ENCODE measurements around the gene AMELX. TPM values are rescaled to one million over a fixed set of nuclear protein-coding genes. Genes with fewer than 3 reads are reported as not detected.

The AMELX gene
- total RNA-seq, 8 experiments from 2014 or later: not detected

DNA sequence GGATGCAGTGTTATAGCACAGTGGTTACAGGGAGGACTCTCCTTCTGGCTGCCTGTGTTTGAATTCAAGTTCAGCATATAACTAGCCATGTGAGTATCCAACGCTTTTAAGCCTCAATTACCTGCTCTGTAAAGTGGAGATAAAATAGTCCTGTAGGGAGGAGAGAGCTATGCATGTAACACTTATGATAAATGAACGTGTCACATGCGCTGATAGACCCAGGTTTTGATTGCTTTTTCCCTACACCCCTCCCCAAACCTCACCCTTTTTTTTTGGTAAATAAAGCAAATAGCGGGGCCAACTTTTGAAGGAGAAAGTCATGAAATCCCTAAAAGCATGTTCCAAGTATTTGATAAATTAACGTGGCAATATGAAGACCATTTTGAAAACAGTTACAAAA is 20.4 kb upstream of the AMELX start:
- in situ Hi-C loops (cut with MboI; ENCODE audit: low pct_unique_long_range_greater_than_20kb in 2 of 9, low sequenced_read_pairs in 9 of 9, unreplicated experiment in 9 of 9): no loop called here
- 40 to 100% (median 76%) methylated on average over 1 to 5 of the region's 5 CpGs; no CpG with 5 or more reads in 2 of the 10 experiments for WGBS, 10 experiments
- H3K4me3 ChIP-seq: no peak overlapping the region
- no peaks in the 10 kb centered on the region for H3K4me1 ChIP-seq (replicated peaks in 1 of 2)
- ATAC-seq (replicated peaks in 6 of 8): no peak
- no peak overlapping the region for H3K27ac ChIP-seq

DNA sequence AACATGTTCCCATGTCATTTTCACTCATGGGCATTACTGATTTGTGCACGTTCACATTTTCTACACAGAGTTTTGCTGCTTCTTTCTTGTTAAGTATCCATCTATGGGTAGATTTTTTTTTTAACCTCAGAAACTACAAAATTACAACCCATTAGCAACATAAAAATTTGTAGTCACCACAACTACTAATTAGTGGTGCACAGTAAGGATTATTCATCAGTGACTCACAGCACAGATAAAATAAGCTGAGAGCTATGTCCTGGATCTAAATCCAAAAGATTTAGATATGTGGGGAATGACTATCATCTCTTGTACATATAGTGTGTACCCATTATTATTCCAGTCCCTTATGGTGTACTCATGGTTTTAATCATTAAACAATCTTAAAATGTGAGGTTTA is 19.7 kb upstream of the AMELX start:
- WGBS, 10 experiments: 17 to 100% (median 67%) methylated on average over 1 of the region's 1 CpG; no CpG with 5 or more reads in 5 of the 10 experiments

DNA sequence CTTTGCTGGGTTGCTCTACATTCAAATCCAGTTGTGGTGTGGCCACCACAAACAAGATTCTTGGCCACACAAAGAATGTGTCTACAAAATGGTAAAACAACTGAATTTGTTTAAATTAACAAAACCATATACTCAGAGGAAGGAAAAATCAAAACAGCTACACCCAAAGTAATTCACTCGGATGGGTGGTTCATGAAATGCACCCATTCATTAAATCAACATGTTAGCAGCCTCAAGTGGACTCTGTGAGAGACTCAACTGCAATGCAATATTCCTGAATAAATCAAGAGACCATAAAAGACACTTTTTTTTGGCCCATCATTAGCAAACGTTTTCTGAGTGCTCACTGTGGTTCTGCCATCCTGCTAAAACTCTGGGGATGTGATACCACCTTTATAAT is 11.2 kb upstream of the AMELX start:
- Histone ChIP-seq H3K4me3 (no peak overlapping the region), H3K27ac (no peak overlapping the region), H3K4me1 (replicated peaks in 1 of 2) (no peaks in the 10 kb centered on the region)
- ATAC-seq (replicated peaks in 6 of 8): peak in 3 of 8 experiments; percentile 58 to 96 (median 77)
- in situ Hi-C loops (cut with MboI; ENCODE audit: low pct_unique_long_range_greater_than_20kb in 2 of 9, low sequenced_read_pairs in 9 of 9, unreplicated experiment in 9 of 9): no loop called here
- 0 to 100% (median 21%) methylated on average over 1 to 2 of the region's 2 CpGs; no CpG with 5 or more reads in 4 of the 10 experiments for WGBS, 10 experiments

More for the DNA sequence above, 19.7 kb upstream of the AMELX start:
- in situ Hi-C loops (cut with MboI; ENCODE audit: low pct_unique_long_range_greater_than_20kb in 2 of 9, low sequenced_read_pairs in 9 of 9, unreplicated experiment in 9 of 9): no loop called here
- no peak overlapping the region for H3K27ac ChIP-seq
- H3K4me3 ChIP-seq: no peak overlapping the region
- no peaks in the 10 kb centered on the region for H3K4me1 ChIP-seq (replicated peaks in 1 of 2)
- ATAC-seq (replicated peaks in 6 of 8): no peak

DNA sequence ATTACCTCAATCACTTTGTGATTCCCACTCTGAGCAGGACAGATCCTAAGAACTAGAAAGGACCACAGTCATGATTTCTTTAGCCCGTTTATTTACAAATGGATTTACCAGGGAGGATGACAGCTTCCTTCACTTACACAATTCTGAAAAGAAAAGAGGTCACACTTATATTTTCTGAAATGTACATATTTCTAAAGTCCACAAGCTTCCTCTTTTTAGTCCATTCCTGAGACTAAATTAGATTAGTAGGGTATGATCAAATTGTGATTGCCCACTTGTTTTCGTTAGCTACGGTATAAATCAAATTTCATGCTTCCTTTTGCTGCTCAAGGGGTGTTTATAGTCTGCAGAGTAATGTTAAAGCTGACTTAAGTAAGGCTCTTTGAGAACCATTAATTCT is 7.6 kb upstream of the AMELX start:
- Histone ChIP-seq H3K27ac (no peak overlapping the region), H3K4me3 (no peak overlapping the region), H3K4me1 (replicated peaks in 1 of 2) (no peaks in the 10 kb centered on the region)
- in situ Hi-C loops (cut with MboI; ENCODE audit: low pct_unique_long_range_greater_than_20kb in 2 of 9, low sequenced_read_pairs in 9 of 9, unreplicated experiment in 9 of 9): no loop called here
- no peak for ATAC-seq (replicated peaks in 6 of 8)
- WGBS, 10 experiments: 36 to 100% (median 80%) methylated on average over 1 to 3 of the region's 3 CpGs; no CpG with 5 or more reads in 5 of the 10 experiments

GRCh38 chrX:11287505-11287904 is 5.7 kb upstream of the AMELX start:
- Histone ChIP-seq H3K4me3 (no peak overlapping the region), H3K27ac (no peak overlapping the region), H3K4me1 (replicated peaks in 1 of 2) (no peaks in the 10 kb centered on the region)
- peak in 2 of 8 experiments; percentile 34 to 36 for ATAC-seq (replicated peaks in 6 of 8)
- WGBS, 10 experiments: no CpG with 5 or more reads among the region's 1 CpG
- in situ Hi-C loops (cut with MboI; ENCODE audit: low pct_unique_long_range_greater_than_20kb in 2 of 9, low sequenced_read_pairs in 9 of 9, unreplicated experiment in 9 of 9): no loop called here

GRCh38 chrX:11290416-11291102 is 2.7 kb upstream of the AMELX start:
- Histone ChIP-seq H3K4me1 (replicated peaks in 1 of 2) (no peaks in the 10 kb centered on the region), H3K4me3 (no peak overlapping the region), H3K27ac (no peak overlapping the region)
- 20 to 100% (median 80%) methylated on average over 1 to 8 of the region's 8 CpGs; no CpG with 5 or more reads in 3 of the 10 experiments for WGBS, 10 experiments
- in situ Hi-C loops (cut with MboI; ENCODE audit: low pct_unique_long_range_greater_than_20kb in 2 of 9, low sequenced_read_pairs in 9 of 9, unreplicated experiment in 9 of 9): no loop called here
- ATAC-seq (replicated peaks in 6 of 8): no peak

DNA sequence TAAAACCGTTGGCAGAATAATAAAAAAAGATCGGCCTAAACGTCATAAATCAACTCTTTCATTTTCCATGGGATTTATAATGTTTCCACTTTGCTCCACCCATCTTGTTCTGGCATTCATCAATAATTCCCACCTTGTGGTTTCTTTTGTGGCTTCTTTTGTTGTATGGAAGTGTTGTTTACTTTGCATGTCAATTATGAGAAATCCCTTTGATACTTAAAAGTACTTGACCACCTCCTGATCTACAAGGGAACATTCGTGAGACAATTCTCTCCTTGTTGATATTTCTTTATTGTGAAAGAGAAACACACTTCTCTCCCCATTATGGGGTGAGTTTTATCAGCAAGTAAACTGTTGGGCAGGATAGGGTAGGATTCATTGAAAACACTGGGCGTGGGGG is 2.8 kb downstream of the AMELX start:
- Histone ChIP-seq H3K27ac (no peak overlapping the region), H3K4me1 (replicated peaks in 1 of 2) (no peaks in the 10 kb centered on the region), H3K4me3 (no peak overlapping the region)
- 0 to 80% (median 20%) methylated on average over 1 to 5 of the region's 5 CpGs; no CpG with 5 or more reads in 4 of the 10 experiments for WGBS, 10 experiments
- in situ Hi-C loops (cut with MboI; ENCODE audit: low pct_unique_long_range_greater_than_20kb in 2 of 9, low sequenced_read_pairs in 9 of 9, unreplicated experiment in 9 of 9): no loop called here
- ATAC-seq (replicated peaks in 6 of 8): no peak

GRCh38 chrX:11298600-11298999 is 5.4 kb downstream of the AMELX start:
- WGBS, 10 experiments: 65% methylated on average over 4 of the region's 9 CpGs; no CpG with 5 or more reads in 9 of the 10 experiments
- ATAC-seq (replicated peaks in 6 of 8): no peak
- in situ Hi-C loops (cut with MboI; ENCODE audit: low pct_unique_long_range_greater_than_20kb in 2 of 9, low sequenced_read_pairs in 9 of 9, unreplicated experiment in 9 of 9): no loop called here

DNA sequence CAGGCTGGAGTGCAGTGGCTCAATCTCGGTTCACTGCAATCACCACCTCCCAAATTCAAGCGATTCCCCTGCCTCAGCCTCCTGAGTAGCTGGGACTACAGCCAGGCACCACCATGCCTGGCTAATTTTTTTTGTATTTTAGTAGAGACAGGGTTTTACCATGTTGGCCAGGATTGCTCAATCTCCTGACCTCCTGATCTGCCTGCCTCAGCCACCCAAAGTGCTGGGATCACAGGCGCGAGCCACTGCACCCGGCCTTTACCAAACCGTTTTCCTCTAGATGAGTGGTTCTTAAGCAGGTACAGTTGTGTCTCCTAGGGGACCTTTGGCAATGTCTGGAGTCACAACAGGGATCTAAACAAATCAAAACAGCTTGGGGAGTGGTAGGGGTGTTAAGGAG is 11.6 kb downstream of the AMELX start:
- no peaks in the 10 kb centered on the region for H3K4me1 ChIP-seq (replicated peaks in 1 of 2)
- ATAC-seq (replicated peaks in 6 of 8): peak in 3 of 8 experiments; percentile 20 to 45 (median 32)
- no peak overlapping the region for H3K27ac ChIP-seq
- in situ Hi-C loops (cut with MboI; ENCODE audit: low pct_unique_long_range_greater_than_20kb in 2 of 9, low sequenced_read_pairs in 9 of 9, unreplicated experiment in 9 of 9): no loop called here
- WGBS, 10 experiments: 0 to 100% (median 76%) methylated on average over 1 to 2 of the region's 6 CpGs; no CpG with 5 or more reads in 6 of the 10 experiments
- H3K4me3 ChIP-seq: no peak overlapping the region

More at GRCh38 chrX:11298600-11298999, 5.4 kb downstream of the AMELX start:
- Histone ChIP-seq H3K4me1 (replicated peaks in 1 of 2) (no peaks in the 10 kb centered on the region), H3K4me3 (no peak overlapping the region), H3K27ac (no peak overlapping the region)

DNA sequence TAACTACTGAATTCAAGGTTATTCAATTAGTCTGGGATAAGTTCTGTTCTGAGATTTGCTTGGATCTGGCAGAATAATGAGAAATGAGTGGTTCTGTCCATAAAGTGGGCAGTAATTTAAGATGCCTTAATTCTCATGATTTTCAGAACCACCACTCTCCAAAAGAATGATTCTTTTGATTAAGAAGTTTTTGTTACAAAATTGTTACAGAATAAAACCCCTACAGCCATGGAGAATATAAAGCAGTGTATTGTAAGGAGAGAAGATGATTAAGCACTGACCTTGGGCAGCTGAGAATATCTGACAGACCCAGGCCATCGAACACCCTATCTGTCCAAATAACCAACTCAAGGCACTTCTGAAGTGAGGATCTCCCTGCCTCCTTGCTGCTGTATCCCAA is 12.4 kb downstream of the AMELX start:
- in situ Hi-C loops (cut with MboI; ENCODE audit: low pct_unique_long_range_greater_than_20kb in 2 of 9, low sequenced_read_pairs in 9 of 9, unreplicated experiment in 9 of 9): no loop called here
- WGBS, 10 experiments: 17 to 100% methylated on average over 1 of the region's 1 CpG; no CpG with 5 or more reads in 8 of the 10 experiments

DNA sequence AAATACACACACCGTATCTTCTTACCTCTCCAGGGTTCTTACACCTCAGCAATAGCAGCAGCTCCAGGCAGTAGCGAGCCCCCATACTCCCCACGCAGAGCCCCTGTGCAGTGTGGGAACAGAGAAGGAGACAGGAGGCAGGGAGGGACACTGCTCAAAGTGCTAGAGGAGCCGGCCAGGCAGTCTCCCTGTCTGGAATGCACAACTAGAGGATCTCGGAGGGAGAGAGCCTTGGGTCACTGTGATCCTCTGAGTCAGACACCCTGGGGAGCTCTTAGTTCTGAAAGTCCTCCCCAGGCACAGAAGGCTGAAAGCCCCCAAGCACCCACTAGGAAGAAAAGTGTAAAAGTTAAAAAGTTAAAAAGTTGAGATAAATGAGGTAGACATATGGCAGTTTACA is 16.0 kb downstream of the AMELX start:
- ATAC-seq (replicated peaks in 6 of 8): peak in 1 of 8 experiments; percentile 20
- Histone ChIP-seq H3K4me3 (no peak overlapping the region), H3K4me1 (replicated peaks in 1 of 2) (no peaks in the 10 kb centered on the region), H3K27ac (no peak overlapping the region)
- in situ Hi-C loops (cut with MboI; ENCODE audit: low pct_unique_long_range_greater_than_20kb in 2 of 9, low sequenced_read_pairs in 9 of 9, unreplicated experiment in 9 of 9): no loop called here
- 38% methylated on average over 5 of the region's 5 CpGs; no CpG with 5 or more reads in 9 of the 10 experiments for WGBS, 10 experiments

More for the DNA sequence above, 12.4 kb downstream of the AMELX start:
- no peak overlapping the region for H3K27ac ChIP-seq
- no peaks in the 10 kb centered on the region for H3K4me1 ChIP-seq (replicated peaks in 1 of 2)
- no peak overlapping the region for H3K4me3 ChIP-seq
- ATAC-seq (replicated peaks in 6 of 8): no peak

DNA sequence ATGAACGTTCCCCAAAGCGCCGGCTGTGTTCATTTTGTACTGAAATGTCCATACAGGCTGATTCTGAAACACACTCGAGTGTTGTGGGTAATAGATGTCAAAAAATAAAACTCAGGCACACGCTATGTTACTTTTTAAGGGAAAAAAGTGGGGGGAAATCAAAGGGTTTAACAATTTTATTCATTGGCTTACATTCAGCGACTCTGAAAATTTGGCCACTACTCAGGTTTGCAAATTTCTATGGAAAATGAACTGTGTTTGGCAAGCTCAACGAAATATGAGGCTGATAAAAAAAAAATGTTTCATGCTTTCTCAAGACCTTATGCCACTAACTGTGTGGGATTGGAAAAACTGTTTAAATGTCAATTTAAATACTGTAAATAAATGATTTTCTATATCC is 18.5 kb downstream of the AMELX start:
- Histone ChIP-seq H3K27ac (no peak overlapping the region), H3K4me1 (replicated peaks in 1 of 2) (no peaks in the 10 kb centered on the region), H3K4me3 (no peak overlapping the region)
- ATAC-seq (replicated peaks in 6 of 8): no peak
- 42 to 100% (median 67%) methylated on average over 2 to 7 of the region's 7 CpGs; no CpG with 5 or more reads in 4 of the 10 experiments for WGBS, 10 experiments
- in situ Hi-C loops (cut with MboI; ENCODE audit: low pct_unique_long_range_greater_than_20kb in 2 of 9, low sequenced_read_pairs in 9 of 9, unreplicated experiment in 9 of 9): no loop called here

- Histone ChIP-seq H3K4me1 (replicated peaks in 1 of 2) (peaks cover 0 to 4% of the 10 kb centered on the region in 2 donors), H3K27ac (no peak overlapping the region), H3K4me3 (no peak overlapping the region)
- peak in 1 of 8 experiments; percentile 27 for ATAC-seq (replicated peaks in 6 of 8)
- in situ Hi-C loops (cut with MboI; ENCODE audit: low pct_unique_long_range_greater_than_20kb in 2 of 9, low sequenced_read_pairs in 9 of 9, unreplicated experiment in 9 of 9): no loop called here
- WGBS, 10 experiments: 57 to 100% (median 77%) methylated on average over 1 to 7 of the region's 7 CpGs; no CpG with 5 or more reads in 4 of the 10 experiments
These were observed 26.8 kb downstream of the AMELX start for GRCh38 chrX:11319806-11320520.
